ENCODE data around the gene ADAMTS19. TPM values are rescaled to one million over a fixed set of nuclear protein-coding genes. Genes with fewer than 3 reads are reported as not detected.

ADAMTS19 gene
- total RNA-seq, 1 donor from 2014 or later, result 0.08 TPM

DNA sequence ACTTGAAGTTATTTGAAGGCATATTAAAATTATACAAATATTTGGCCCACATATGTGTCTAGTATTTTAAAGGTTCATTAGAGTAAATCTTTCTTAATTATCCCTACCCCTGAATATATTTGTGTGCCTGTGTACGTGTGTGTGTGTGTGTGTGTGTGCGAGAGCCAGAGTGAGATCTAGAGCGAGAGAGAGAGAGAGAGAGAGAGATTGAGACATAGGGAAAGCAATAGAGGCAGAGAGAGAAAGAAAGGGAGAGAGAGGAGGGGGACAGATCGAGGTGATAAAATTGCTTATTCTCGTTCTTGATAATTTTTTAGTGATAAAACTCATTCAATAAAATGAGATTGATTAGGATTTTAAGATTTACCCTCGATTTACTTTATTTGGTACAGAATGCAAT is 47.4 kb downstream of the ADAMTS19 start:
- Mint-ChIP-seq H3K36me3 (ENCODE audit: unreplicated experiment) (no peaks in the 10 kb centered on the region), H3K27ac (ENCODE audit: unreplicated experiment) (no peak overlapping the region), H3K4me1 (ENCODE audit: unreplicated experiment) (no peaks in the 10 kb centered on the region), H3K9me3 (ENCODE audit: unreplicated experiment) (no peaks in the 10 kb centered on the region), H3K4me3 (ENCODE audit: unreplicated experiment) (no peak overlapping the region), H3K27me3 (ENCODE audit: unreplicated experiment) (no peaks in the 10 kb centered on the region)
- DNase-seq (ENCODE audit: extremely low spot score, unreplicated experiment), result no peak
- TF ChIP-seq, protein P1, sequence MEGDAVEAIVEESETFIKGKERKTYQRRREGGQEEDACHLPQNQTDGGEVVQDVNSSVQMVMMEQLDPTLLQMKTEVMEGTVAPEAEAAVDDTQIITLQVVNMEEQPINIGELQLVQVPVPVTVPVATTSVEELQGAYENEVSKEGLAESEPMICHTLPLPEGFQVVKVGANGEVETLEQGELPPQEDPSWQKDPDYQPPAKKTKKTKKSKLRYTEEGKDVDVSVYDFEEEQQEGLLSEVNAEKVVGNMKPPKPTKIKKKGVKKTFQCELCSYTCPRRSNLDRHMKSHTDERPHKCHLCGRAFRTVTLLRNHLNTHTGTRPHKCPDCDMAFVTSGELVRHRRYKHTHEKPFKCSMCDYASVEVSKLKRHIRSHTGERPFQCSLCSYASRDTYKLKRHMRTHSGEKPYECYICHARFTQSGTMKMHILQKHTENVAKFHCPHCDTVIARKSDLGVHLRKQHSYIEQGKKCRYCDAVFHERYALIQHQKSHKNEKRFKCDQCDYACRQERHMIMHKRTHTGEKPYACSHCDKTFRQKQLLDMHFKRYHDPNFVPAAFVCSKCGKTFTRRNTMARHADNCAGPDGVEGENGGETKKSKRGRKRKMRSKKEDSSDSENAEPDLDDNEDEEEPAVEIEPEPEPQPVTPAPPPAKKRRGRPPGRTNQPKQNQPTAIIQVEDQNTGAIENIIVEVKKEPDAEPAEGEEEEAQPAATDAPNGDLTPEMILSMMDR (IDR thresholded peaks at IDR 0.05), result no peak

DNA sequence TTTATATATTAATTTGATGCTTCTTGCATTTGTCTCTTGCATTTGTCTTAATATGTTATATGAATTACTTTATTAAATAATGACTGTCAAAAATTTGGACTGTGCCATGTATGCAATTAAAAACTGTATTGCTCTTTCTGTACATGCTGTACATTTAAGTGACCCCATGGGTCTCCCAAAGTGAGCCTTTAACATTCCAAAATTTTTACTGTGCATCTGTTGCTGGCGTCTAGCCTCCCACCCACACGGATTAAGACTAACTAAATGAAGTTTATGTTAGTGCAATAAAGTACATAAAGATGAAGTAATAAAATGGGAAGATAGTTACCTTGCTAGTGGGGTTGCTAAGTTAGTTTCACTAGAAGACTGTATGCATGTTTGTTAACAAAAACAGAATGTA is 48.5 kb downstream of the ADAMTS19 start:
- no peaks in the 10 kb centered on the region for H3K36me3 Mint-ChIP-seq (ENCODE audit: unreplicated experiment)
- H3K27ac Mint-ChIP-seq (ENCODE audit: unreplicated experiment), result no peak overlapping the region
- H3K9me3 Mint-ChIP-seq (ENCODE audit: unreplicated experiment), result no peaks in the 10 kb centered on the region
- H3K4me1 Mint-ChIP-seq (ENCODE audit: unreplicated experiment), result no peaks in the 10 kb centered on the region
- DNase-seq (ENCODE audit: extremely low spot score, unreplicated experiment), result no peak
- TF ChIP-seq, protein P1 (IDR thresholded peaks at IDR 0.05), result no peak
- no peak overlapping the region for H3K4me3 Mint-ChIP-seq (ENCODE audit: unreplicated experiment)
- H3K27me3 Mint-ChIP-seq (ENCODE audit: unreplicated experiment), result no peaks in the 10 kb centered on the region

DNA sequence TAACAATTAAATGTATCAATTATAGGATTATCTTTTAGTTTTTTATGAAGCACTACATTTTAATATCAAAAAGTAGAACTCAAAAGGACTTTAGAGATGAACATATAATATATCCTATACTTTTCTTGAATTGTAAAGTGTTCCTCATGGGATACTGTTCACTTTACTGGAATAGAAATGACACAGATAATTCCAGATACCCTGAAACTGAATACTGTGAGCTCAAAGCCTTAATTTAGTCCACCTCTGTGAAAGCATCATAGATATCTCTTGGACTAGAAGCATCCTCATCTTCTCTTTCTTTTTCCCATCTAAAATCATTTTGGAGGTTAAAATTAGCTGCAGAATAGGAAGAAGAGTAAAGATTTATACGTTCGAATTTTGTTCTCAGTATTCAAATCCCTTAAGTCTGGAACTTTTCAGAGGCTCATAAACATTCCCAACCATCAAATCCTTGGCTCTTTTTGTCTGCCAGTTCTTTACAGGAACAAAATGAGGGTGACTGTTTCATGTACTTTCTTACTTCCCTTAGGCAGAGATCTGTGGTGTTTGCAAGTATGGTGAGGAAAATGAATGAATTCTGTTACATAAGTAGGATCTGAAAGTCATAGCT is 49.4 kb downstream of the ADAMTS19 start:
- Mint-ChIP-seq H3K9me3 (ENCODE audit: unreplicated experiment) (peaks cover under 1% of the 10 kb centered on the region), H3K4me3 (ENCODE audit: unreplicated experiment) (no peak overlapping the region), H3K4me1 (ENCODE audit: unreplicated experiment) (no peaks in the 10 kb centered on the region), H3K27me3 (ENCODE audit: unreplicated experiment) (no peaks in the 10 kb centered on the region), H3K36me3 (ENCODE audit: unreplicated experiment) (no peaks in the 10 kb centered on the region), H3K27ac (ENCODE audit: unreplicated experiment) (no peak overlapping the region)
- TF ChIP-seq, protein P1 (IDR thresholded peaks at IDR 0.05), result no peak
- no peak for DNase-seq (ENCODE audit: extremely low spot score, unreplicated experiment)

DNA sequence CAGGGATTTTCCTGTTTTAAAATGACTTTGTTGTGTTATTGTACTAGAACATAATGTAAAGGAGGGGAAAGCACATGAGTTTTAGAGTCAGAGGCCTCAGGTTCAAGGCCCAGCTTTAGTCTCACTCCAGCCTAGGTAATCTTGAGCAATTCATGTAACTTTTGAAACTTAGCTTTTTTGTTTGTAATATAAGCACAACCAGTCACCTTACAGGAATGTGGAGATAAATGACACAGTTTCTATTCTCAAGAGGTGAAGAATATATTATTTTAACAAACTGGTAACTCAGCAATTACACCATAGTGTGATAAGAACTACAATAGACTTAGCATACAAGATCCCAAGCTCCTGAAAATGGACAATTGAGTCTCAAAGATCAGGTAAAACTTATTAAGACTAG is 51.2 kb downstream of the ADAMTS19 start:
- no peak for DNase-seq (ENCODE audit: extremely low spot score, unreplicated experiment)
- Mint-ChIP-seq H3K36me3 (ENCODE audit: unreplicated experiment) (no peaks in the 10 kb centered on the region), H3K27me3 (ENCODE audit: unreplicated experiment) (no peaks in the 10 kb centered on the region), H3K4me1 (ENCODE audit: unreplicated experiment) (no peaks in the 10 kb centered on the region), H3K27ac (ENCODE audit: unreplicated experiment) (no peak overlapping the region), H3K9me3 (ENCODE audit: unreplicated experiment) (peaks cover 19% of the 10 kb centered on the region), H3K4me3 (ENCODE audit: unreplicated experiment) (no peak overlapping the region)
- TF ChIP-seq, protein P1 (IDR thresholded peaks at IDR 0.05), result no peak

DNA sequence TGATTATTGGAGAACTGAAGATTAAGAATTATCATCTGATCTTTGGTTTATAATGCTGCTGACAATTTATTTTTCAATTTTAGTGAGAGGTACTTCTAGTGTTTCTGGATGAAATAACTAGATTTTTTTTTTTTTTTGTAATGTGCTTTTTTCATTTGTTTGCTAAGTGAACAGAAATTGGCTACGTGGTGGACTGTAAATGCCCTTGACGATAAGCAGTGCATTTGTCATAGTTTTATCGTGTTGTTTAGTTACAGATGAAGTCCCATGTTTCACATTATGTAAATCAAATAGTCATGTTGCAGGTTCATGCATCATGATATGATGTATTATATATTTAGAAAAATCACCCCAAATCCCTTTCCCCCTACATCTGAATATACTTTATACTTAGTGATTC is 81.0 kb downstream of the ADAMTS19 start:
- Mint-ChIP-seq H3K36me3 (ENCODE audit: unreplicated experiment) (no peaks in the 10 kb centered on the region), H3K4me1 (ENCODE audit: unreplicated experiment) (no peaks in the 10 kb centered on the region), H3K4me3 (ENCODE audit: unreplicated experiment) (no peak overlapping the region), H3K27me3 (ENCODE audit: unreplicated experiment) (no peaks in the 10 kb centered on the region), H3K27ac (ENCODE audit: unreplicated experiment) (no peak overlapping the region), H3K9me3 (ENCODE audit: unreplicated experiment) (no peaks in the 10 kb centered on the region)
- no peak for DNase-seq (ENCODE audit: extremely low spot score, unreplicated experiment)
- TF ChIP-seq, protein P1 (IDR thresholded peaks at IDR 0.05), result no peak
